ENCODE data around the gene CADM1.

GRCh38 chr11:115183830-115184229 is 320.4 kb downstream of the CADM1 start:
- TF ChIP-seq CTCF (IDR thresholded peaks at IDR 0.05) (no peak), POLR2A (IDR thresholded peaks at IDR 0.05) (no peak), EP300 (IDR thresholded peaks at IDR 0.05) (no peak)
